Spleen (tissue), 7 donors: ENCODE results near the gene SERPINC1.

ENCODE experiments used
- POLR2A ChIP-seq, 3 donors: fragments of 450-650 bp; IDR thresholded peaks; one replicate each; pipeline ENCODE4 v1.5.1; 2017; ENCODE audit warnings: antibody characterized with exemption in 3 of 3, mild to moderate bottlenecking in 1 of 3
- TF ChIP-seq, protein P1 (sequence below), 11 experiments: fragments of 200-600 bp in 7 of 11; fragments of 450-650 bp in 4 of 11; sonication (generic) in 4 of 11; IDR thresholded peaks in 8 of 11; conservative IDR thresholded peaks in 3 of 11; 1 replicate in 7 of 11; 2 replicates in 4 of 11; pipeline versions ENCODE4 v1.4.0 to v1.8.0; 2016 to 2021; ENCODE audit warnings: antibody characterized with exemption in 11 of 11, inconsistent platforms in 4 of 11, mild to moderate bottlenecking in 1 of 11
- donor health status: DM: no; HTN: no; CAD: no; lungs with moderate emphysema.
- donor health status: DM: no; HTN: no; CAD: no.
- donor health status: DM: no; HTN: no; CAD: no.

DNA sequence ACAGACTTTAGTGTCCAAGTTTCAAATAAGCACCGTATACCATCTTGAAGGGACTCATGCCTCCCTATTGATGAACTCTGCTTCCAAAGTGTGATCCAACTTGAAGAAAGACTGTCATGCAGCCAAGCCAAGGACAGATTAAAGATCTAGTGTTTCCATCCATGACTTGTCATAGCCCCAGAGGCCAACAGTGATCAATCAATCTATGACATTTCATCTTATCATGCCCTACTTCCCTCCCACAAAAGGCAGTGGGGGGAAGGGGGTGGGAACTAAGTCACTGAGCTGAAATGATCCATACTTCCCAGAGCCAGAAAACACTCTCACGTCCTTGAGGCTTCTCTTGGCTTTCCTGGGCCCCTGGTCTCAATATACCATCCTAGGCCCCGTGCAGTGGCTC is 4.0 kb downstream of the SERPINC1 start:
- TF ChIP-seq, protein P1, sequence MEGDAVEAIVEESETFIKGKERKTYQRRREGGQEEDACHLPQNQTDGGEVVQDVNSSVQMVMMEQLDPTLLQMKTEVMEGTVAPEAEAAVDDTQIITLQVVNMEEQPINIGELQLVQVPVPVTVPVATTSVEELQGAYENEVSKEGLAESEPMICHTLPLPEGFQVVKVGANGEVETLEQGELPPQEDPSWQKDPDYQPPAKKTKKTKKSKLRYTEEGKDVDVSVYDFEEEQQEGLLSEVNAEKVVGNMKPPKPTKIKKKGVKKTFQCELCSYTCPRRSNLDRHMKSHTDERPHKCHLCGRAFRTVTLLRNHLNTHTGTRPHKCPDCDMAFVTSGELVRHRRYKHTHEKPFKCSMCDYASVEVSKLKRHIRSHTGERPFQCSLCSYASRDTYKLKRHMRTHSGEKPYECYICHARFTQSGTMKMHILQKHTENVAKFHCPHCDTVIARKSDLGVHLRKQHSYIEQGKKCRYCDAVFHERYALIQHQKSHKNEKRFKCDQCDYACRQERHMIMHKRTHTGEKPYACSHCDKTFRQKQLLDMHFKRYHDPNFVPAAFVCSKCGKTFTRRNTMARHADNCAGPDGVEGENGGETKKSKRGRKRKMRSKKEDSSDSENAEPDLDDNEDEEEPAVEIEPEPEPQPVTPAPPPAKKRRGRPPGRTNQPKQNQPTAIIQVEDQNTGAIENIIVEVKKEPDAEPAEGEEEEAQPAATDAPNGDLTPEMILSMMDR (IDR thresholded peaks at IDR 0.05 in 8 of 11, conservative IDR thresholded peaks at IDR 0.05 in 3 of 11): no peak
- no peak for TF ChIP-seq POLR2A (IDR thresholded peaks at IDR 0.05)
